Measurements from ENCODE around the gene TLE2.

The TLE2 gene

GRCh38 chr19:3060857-3061181 lies 31.7 kb upstream of the TLE2 start:
- no peaks in the 10 kb centered on the region for H3K27me3 ChIP-seq (replicated peaks in 2 of 5; ENCODE audit: control insufficient read depth in 4 of 5, insufficient read depth in 5 of 5, low read length in 4 of 5)
- peaks cover 6 to 40% (median 30%) of the 10 kb centered on the region in 4 experiments for H3K36me3 ChIP-seq (ENCODE audit: control insufficient read depth in 4 of 4, insufficient read depth in 4 of 4, low read length in 3 of 4)
- H3K4me1 ChIP-seq (ENCODE audit: control extremely low read depth in 1 of 4, control insufficient read depth in 4 of 4, insufficient read depth in 4 of 4, low read length in 3 of 4): peaks cover 0 to 36% (median 27%) of the 10 kb centered on the region in 4 experiments
- ChIA-PET CTCF (interaction anchor here (0.8 to 2.4 kb wide), 3 partner anchors 14 to 98 kb away, joined by 3 to 13 read pairs (median 6); no protein-coding TSS in a partner anchor), POLR2A (interaction anchor here (0.8 kb wide), 1 partner anchor 38 kb away, joined by 3 read pairs; no protein-coding TSS in a partner anchor)
- DNase-seq: no peak
- H3K4me3 ChIP-seq (ENCODE audit: control insufficient read depth in 1 of 7, extremely low read depth in 1 of 7, insufficient read depth in 4 of 7, low read depth in 2 of 7, low read length in 6 of 7): peak overlapping the region; percentile 70 to 87 (median 80)
- 5% methylated on average over 3 of the region's 4 CpGs for WGBS (ENCODE audit: insufficient coverage)
- H3K9me3 ChIP-seq (ENCODE audit: control extremely low read depth in 1 of 5, control insufficient read depth in 4 of 5, insufficient read depth in 2 of 5, low read depth in 1 of 5, low read length in 4 of 5): no peaks in the 10 kb centered on the region
- peak overlapping the region; percentile 40 to 58 for H3K27ac ChIP-seq (ENCODE audit: insufficient read depth in 1 of 2, low read depth in 1 of 2, low read length in 2 of 2, poor library complexity in 1 of 2, severe bottlenecking in 2 of 2)

- H3K27me3 ChIP-seq (replicated peaks in 2 of 5; ENCODE audit: control insufficient read depth in 4 of 5, insufficient read depth in 5 of 5, low read length in 4 of 5): no peaks in the 10 kb centered on the region
- H3K27ac ChIP-seq (ENCODE audit: insufficient read depth in 1 of 2, low read depth in 1 of 2, low read length in 2 of 2, poor library complexity in 1 of 2, severe bottlenecking in 2 of 2): no peak overlapping the region
- WGBS (ENCODE audit: insufficient coverage): 91% methylated on average over 16 of the region's 16 CpGs
- ChIA-PET POLR2A (no interaction called here), CTCF (interaction anchor here (0.9 to 2.4 kb wide), 3 partner anchors 16 to 21 kb away, joined by 3 to 13 read pairs (median 6); no protein-coding TSS in a partner anchor)
- H3K4me3 ChIP-seq (ENCODE audit: control insufficient read depth in 1 of 7, extremely low read depth in 1 of 7, insufficient read depth in 4 of 7, low read depth in 2 of 7, low read length in 6 of 7): peak overlapping the region in 1 of 7 experiments; percentile 84
- DNase-seq: no peak
- H3K36me3 ChIP-seq (ENCODE audit: control insufficient read depth in 4 of 4, insufficient read depth in 4 of 4, low read length in 3 of 4): peaks cover 10 to 51% (median 39%) of the 10 kb centered on the region in 4 experiments
- H3K9me3 ChIP-seq (ENCODE audit: control extremely low read depth in 1 of 5, control insufficient read depth in 4 of 5, insufficient read depth in 2 of 5, low read depth in 1 of 5, low read length in 4 of 5): no peaks in the 10 kb centered on the region
- H3K4me1 ChIP-seq (ENCODE audit: control extremely low read depth in 1 of 4, control insufficient read depth in 4 of 4, insufficient read depth in 4 of 4, low read length in 3 of 4): peaks cover 0 to 28% (median 23%) of the 10 kb centered on the region in 4 experiments
Measured at GRCh38 chr19:3059653-3060052, 30.6 kb upstream of the TLE2 start.

- Histone ChIP-seq H3K36me3 (ENCODE audit: control insufficient read depth in 4 of 4, insufficient read depth in 4 of 4, low read length in 3 of 4) (peaks cover 14 to 59% (median 44%) of the 10 kb centered on the region in 4 experiments), H3K4me1 (ENCODE audit: control extremely low read depth in 1 of 4, control insufficient read depth in 4 of 4, insufficient read depth in 4 of 4, low read length in 3 of 4) (peaks cover 0 to 28% (median 22%) of the 10 kb centered on the region in 4 experiments), H3K27me3 (replicated peaks in 2 of 5; ENCODE audit: control insufficient read depth in 4 of 5, insufficient read depth in 5 of 5, low read length in 4 of 5) (no peaks in the 10 kb centered on the region), H3K9me3 (ENCODE audit: control extremely low read depth in 1 of 5, control insufficient read depth in 4 of 5, insufficient read depth in 2 of 5, low read depth in 1 of 5, low read length in 4 of 5) (no peaks in the 10 kb centered on the region), H3K27ac (ENCODE audit: insufficient read depth in 1 of 2, low read depth in 1 of 2, low read length in 2 of 2, poor library complexity in 1 of 2, severe bottlenecking in 2 of 2) (no peak overlapping the region), H3K4me3 (ENCODE audit: control insufficient read depth in 1 of 7, extremely low read depth in 1 of 7, insufficient read depth in 4 of 7, low read depth in 2 of 7, low read length in 6 of 7) (no peak overlapping the region)
- POLR2A ChIA-PET: no interaction called here
- CTCF ChIA-PET: interaction anchor here (1.2 to 1.7 kb wide), 4 partner anchors 21 to 101 kb away, joined by 3 to 5 read pairs (median 4); no protein-coding TSS in a partner anchor
- no peak for DNase-seq
- 96% methylated on average over 9 of the region's 10 CpGs for WGBS (ENCODE audit: insufficient coverage)
Measured at GRCh38 chr19:3058821-3059314, 29.8 kb upstream of the TLE2 start.

- ChIA-PET POLR2A (interaction anchor here (1.8 kb wide), 1 partner anchor 22 kb away, joined by 7 read pairs; no protein-coding TSS in a partner anchor), CTCF (interaction anchor here (1.0 to 1.7 kb wide), 5 partner anchors 22 to 100 kb away, joined by 3 to 5 read pairs (median 3); no protein-coding TSS in a partner anchor)
- Histone ChIP-seq H3K36me3 (ENCODE audit: control insufficient read depth in 4 of 4, insufficient read depth in 4 of 4, low read length in 3 of 4) (peaks cover 14 to 65% (median 47%) of the 10 kb centered on the region in 4 experiments), H3K4me3 (ENCODE audit: control insufficient read depth in 1 of 7, extremely low read depth in 1 of 7, insufficient read depth in 4 of 7, low read depth in 2 of 7, low read length in 6 of 7) (no peak overlapping the region), H3K4me1 (ENCODE audit: control extremely low read depth in 1 of 4, control insufficient read depth in 4 of 4, insufficient read depth in 4 of 4, low read length in 3 of 4) (peaks cover 0 to 26% (median 20%) of the 10 kb centered on the region in 4 experiments), H3K27me3 (replicated peaks in 2 of 5; ENCODE audit: control insufficient read depth in 4 of 5, insufficient read depth in 5 of 5, low read length in 4 of 5) (no peaks in the 10 kb centered on the region), H3K27ac (ENCODE audit: insufficient read depth in 1 of 2, low read depth in 1 of 2, low read length in 2 of 2, poor library complexity in 1 of 2, severe bottlenecking in 2 of 2) (no peak overlapping the region), H3K9me3 (ENCODE audit: control extremely low read depth in 1 of 5, control insufficient read depth in 4 of 5, insufficient read depth in 2 of 5, low read depth in 1 of 5, low read length in 4 of 5) (no peaks in the 10 kb centered on the region)
- no peak for DNase-seq
- WGBS (ENCODE audit: insufficient coverage): 99% methylated on average over 15 of the region's 20 CpGs
Measured at GRCh38 chr19:3058009-3058820, 29.1 kb upstream of the TLE2 start.

- Histone ChIP-seq H3K27ac (ENCODE audit: insufficient read depth in 1 of 2, low read depth in 1 of 2, low read length in 2 of 2, poor library complexity in 1 of 2, severe bottlenecking in 2 of 2) (no peak overlapping the region), H3K27me3 (replicated peaks in 2 of 5; ENCODE audit: control insufficient read depth in 4 of 5, insufficient read depth in 5 of 5, low read length in 4 of 5) (no peaks in the 10 kb centered on the region), H3K4me3 (ENCODE audit: control insufficient read depth in 1 of 7, extremely low read depth in 1 of 7, insufficient read depth in 4 of 7, low read depth in 2 of 7, low read length in 6 of 7) (no peak overlapping the region), H3K36me3 (ENCODE audit: control insufficient read depth in 4 of 4, insufficient read depth in 4 of 4, low read length in 3 of 4) (peaks cover 14 to 70% (median 50%) of the 10 kb centered on the region in 4 experiments), H3K4me1 (ENCODE audit: control extremely low read depth in 1 of 4, control insufficient read depth in 4 of 4, insufficient read depth in 4 of 4, low read length in 3 of 4) (peaks cover 0 to 19% (median 13%) of the 10 kb centered on the region in 4 experiments), H3K9me3 (ENCODE audit: control extremely low read depth in 1 of 5, control insufficient read depth in 4 of 5, insufficient read depth in 2 of 5, low read depth in 1 of 5, low read length in 4 of 5) (no peaks in the 10 kb centered on the region)
- CTCF ChIA-PET: interaction anchor here (1.7 kb wide), 1 partner anchor 96 kb away, joined by 4 read pairs; no protein-coding TSS in a partner anchor
- 96% methylated on average over 15 of the region's 26 CpGs for WGBS (ENCODE audit: insufficient coverage)
- no peak for DNase-seq
- POLR2A ChIA-PET: interaction anchor here (1.8 kb wide), 1 partner anchor 21 kb away, joined by 7 read pairs; no protein-coding TSS in a partner anchor
Measured at GRCh38 chr19:3057275-3057714, 28.2 kb upstream of the TLE2 start.

GRCh38 chr19:3056417-3057088 lies 27.5 kb upstream of the TLE2 start:
- no peak for DNase-seq
- no peaks in the 10 kb centered on the region for H3K27me3 ChIP-seq (replicated peaks in 2 of 5; ENCODE audit: control insufficient read depth in 4 of 5, insufficient read depth in 5 of 5, low read length in 4 of 5)
- ChIA-PET POLR2A (interaction anchor here (1.8 kb wide), 1 partner anchor 20 kb away, joined by 7 read pairs; no protein-coding TSS in a partner anchor), CTCF (no interaction called here)
- no peak overlapping the region for H3K27ac ChIP-seq (ENCODE audit: insufficient read depth in 1 of 2, low read depth in 1 of 2, low read length in 2 of 2, poor library complexity in 1 of 2, severe bottlenecking in 2 of 2)
- peaks cover 0 to 18% (median 13%) of the 10 kb centered on the region in 4 experiments for H3K4me1 ChIP-seq (ENCODE audit: control extremely low read depth in 1 of 4, control insufficient read depth in 4 of 4, insufficient read depth in 4 of 4, low read length in 3 of 4)
- no peak overlapping the region for H3K4me3 ChIP-seq (ENCODE audit: control insufficient read depth in 1 of 7, extremely low read depth in 1 of 7, insufficient read depth in 4 of 7, low read depth in 2 of 7, low read length in 6 of 7)
- H3K9me3 ChIP-seq (ENCODE audit: control extremely low read depth in 1 of 5, control insufficient read depth in 4 of 5, insufficient read depth in 2 of 5, low read depth in 1 of 5, low read length in 4 of 5): no peaks in the 10 kb centered on the region
- peaks cover 14 to 72% (median 50%) of the 10 kb centered on the region in 4 experiments for H3K36me3 ChIP-seq (ENCODE audit: control insufficient read depth in 4 of 4, insufficient read depth in 4 of 4, low read length in 3 of 4)
- 88% methylated on average over 5 of the region's 10 CpGs for WGBS (ENCODE audit: insufficient coverage)

All from common myeloid progenitor, CD34-positive (primary cell).